ENCODE data around the gene BAZ1A. TPM values are rescaled to one million over a fixed set of nuclear protein-coding genes. Genes with fewer than 3 reads are reported as not detected.

BAZ1A gene
- total RNA-seq, 2 experiments from 2014 or later: 47.4 to 49.4 TPM

DNA sequence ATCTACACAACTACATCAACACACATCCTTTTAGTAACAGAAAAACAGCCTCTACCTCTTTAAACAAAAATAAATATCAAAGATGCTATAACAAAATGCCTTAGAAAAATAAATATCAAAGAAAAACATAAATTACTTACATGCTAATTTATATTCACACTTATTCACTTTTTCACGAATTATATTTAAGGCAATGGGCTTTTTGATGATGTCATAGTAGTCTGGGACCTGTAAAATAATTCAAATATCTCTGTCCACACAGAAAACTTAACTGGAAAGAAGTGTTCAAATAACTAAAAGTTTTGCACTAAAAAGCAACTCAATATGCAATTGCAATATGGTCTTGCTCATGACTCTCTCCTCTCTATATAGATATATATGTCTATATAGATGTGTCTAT lies 120.5 kb downstream of the BAZ1A start:
- Mint-ChIP-seq H3K27ac (no peak overlapping the region), H3K4me3 (no peak overlapping the region), H3K4me1 (ENCODE audit: low read depth) (no peaks in the 10 kb centered on the region), H3K27me3 (no peaks in the 10 kb centered on the region), H3K36me3 (ENCODE audit: low read depth) (peaks cover 28% of the 10 kb centered on the region), H3K9me3 (no peaks in the 10 kb centered on the region)
- ATAC-seq (no peak), DNase-seq (no peak)
- TF ChIP-seq, protein P1, sequence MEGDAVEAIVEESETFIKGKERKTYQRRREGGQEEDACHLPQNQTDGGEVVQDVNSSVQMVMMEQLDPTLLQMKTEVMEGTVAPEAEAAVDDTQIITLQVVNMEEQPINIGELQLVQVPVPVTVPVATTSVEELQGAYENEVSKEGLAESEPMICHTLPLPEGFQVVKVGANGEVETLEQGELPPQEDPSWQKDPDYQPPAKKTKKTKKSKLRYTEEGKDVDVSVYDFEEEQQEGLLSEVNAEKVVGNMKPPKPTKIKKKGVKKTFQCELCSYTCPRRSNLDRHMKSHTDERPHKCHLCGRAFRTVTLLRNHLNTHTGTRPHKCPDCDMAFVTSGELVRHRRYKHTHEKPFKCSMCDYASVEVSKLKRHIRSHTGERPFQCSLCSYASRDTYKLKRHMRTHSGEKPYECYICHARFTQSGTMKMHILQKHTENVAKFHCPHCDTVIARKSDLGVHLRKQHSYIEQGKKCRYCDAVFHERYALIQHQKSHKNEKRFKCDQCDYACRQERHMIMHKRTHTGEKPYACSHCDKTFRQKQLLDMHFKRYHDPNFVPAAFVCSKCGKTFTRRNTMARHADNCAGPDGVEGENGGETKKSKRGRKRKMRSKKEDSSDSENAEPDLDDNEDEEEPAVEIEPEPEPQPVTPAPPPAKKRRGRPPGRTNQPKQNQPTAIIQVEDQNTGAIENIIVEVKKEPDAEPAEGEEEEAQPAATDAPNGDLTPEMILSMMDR (IDR thresholded peaks at IDR 0.05): no peak
- intact Hi-C loops (cut with micrococcal nuclease): no loop called here
- CTCF ChIA-PET: no interaction called here
- POLR2A ChIA-PET: no interaction called here

GRCh38 chr14:34750670-34751069 lies 124.5 kb downstream of the BAZ1A start:
- no peak for ATAC-seq
- Mint-ChIP-seq H3K36me3 (ENCODE audit: low read depth) (peaks cover 16% of the 10 kb centered on the region), H3K27ac (no peak overlapping the region), H3K27me3 (no peaks in the 10 kb centered on the region), H3K4me1 (ENCODE audit: low read depth) (no peaks in the 10 kb centered on the region), H3K9me3 (no peaks in the 10 kb centered on the region), H3K4me3 (no peak overlapping the region)
- intact Hi-C loops (cut with micrococcal nuclease): no loop called here
- CTCF ChIA-PET: interaction anchor here (1.2 to 2.0 kb wide), 3 partner anchors 28 to 78 kb away, joined by 4 to 9 read pairs (median 4); no protein-coding TSS in a partner anchor
- TF ChIP-seq, protein P1 (IDR thresholded peaks at IDR 0.05): no peak
- POLR2A ChIA-PET: no interaction called here
- no peak for DNase-seq

DNA sequence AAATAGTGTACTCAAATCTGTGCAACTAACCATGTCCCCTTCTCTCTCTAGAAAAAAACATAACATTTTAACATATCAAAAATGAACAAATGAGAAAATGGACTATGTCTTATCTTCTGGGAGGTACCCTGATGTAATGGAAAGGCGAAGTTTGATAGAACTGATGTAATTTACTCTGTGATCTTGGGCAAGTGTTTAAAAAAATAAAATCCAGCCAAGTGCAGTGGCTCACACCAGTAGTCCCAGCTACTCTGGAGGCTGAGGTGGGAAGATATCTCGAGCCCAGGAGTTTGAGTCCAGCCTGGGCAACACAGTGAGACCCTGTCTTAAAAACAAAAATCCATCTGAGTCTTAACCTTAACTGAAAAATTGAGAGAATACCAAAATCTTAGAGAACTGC lies 124.9 kb downstream of the BAZ1A start:
- H3K27me3 Mint-ChIP-seq: no peaks in the 10 kb centered on the region
- DNase-seq (no peak), ATAC-seq (no peak)
- no peak overlapping the region for H3K4me3 Mint-ChIP-seq
- ChIA-PET POLR2A (no interaction called here), CTCF (interaction anchor here (1.2 to 1.3 kb wide), 2 partner anchors 59 to 77 kb away, joined by 4 read pairs; no protein-coding TSS in a partner anchor)
- peaks cover 12% of the 10 kb centered on the region for H3K36me3 Mint-ChIP-seq (ENCODE audit: low read depth)
- no peak overlapping the region for H3K27ac Mint-ChIP-seq
- H3K9me3 Mint-ChIP-seq: no peaks in the 10 kb centered on the region
- TF ChIP-seq, protein P1 (IDR thresholded peaks at IDR 0.05): no peak
- no peaks in the 10 kb centered on the region for H3K4me1 Mint-ChIP-seq (ENCODE audit: low read depth)
- intact Hi-C loops (cut with micrococcal nuclease): no loop called here

- ATAC-seq (no peak), DNase-seq (no peak)
- ChIA-PET CTCF (interaction anchor here (0.7 to 1.9 kb wide), 5 partner anchors 18 to 76 kb away, joined by 3 to 12 read pairs (median 4); no protein-coding TSS in a partner anchor), POLR2A (no interaction called here)
- no peak overlapping the region for H3K27ac Mint-ChIP-seq
- TF ChIP-seq, protein P1 (IDR thresholded peaks at IDR 0.05): no peak
- H3K4me3 Mint-ChIP-seq: no peak overlapping the region
- no peaks in the 10 kb centered on the region for H3K9me3 Mint-ChIP-seq
- H3K36me3 Mint-ChIP-seq (ENCODE audit: low read depth): peaks cover 11% of the 10 kb centered on the region
- intact Hi-C loops (cut with micrococcal nuclease): no loop called here
- H3K4me1 Mint-ChIP-seq (ENCODE audit: low read depth): no peaks in the 10 kb centered on the region
- no peaks in the 10 kb centered on the region for H3K27me3 Mint-ChIP-seq
Measured at GRCh38 chr14:34749408-34749807, 125.8 kb downstream of the BAZ1A start.

GRCh38 chr14:34742270-34743115 lies 132.7 kb downstream of the BAZ1A start:
- CTCF ChIA-PET: interaction anchor here (2.0 to 4.2 kb wide), 2 partner anchors 10 to 20 kb away, joined by 6 to 18 read pairs; no protein-coding TSS in a partner anchor
- no peak overlapping the region for H3K4me3 Mint-ChIP-seq
- H3K27me3 Mint-ChIP-seq: no peaks in the 10 kb centered on the region
- no peak overlapping the region for H3K27ac Mint-ChIP-seq
- H3K4me1 Mint-ChIP-seq (ENCODE audit: low read depth): peaks cover 12% of the 10 kb centered on the region
- DNase-seq: no peak
- intact Hi-C loops (cut with micrococcal nuclease): no loop called here
- H3K36me3 Mint-ChIP-seq (ENCODE audit: low read depth): no peaks in the 10 kb centered on the region
- H3K9me3 Mint-ChIP-seq: no peaks in the 10 kb centered on the region
- no peak for ATAC-seq
- TF ChIP-seq, protein P1 (IDR thresholded peaks at IDR 0.05): no peak
- POLR2A ChIA-PET: interaction anchor here (0.6 kb wide), 1 partner anchor 9 kb away, joined by 3 read pairs; no protein-coding TSS in a partner anchor

Measured in activated CD8-positive, alpha-beta T cell treated with anti-CD3 and anti-CD28 coated beads for 36 hours (primary cell).